Activated CD4-positive, alpha-beta T cell treated with anti-CD3 and anti-CD28 coated beads, Interleukin-2, amount 10 ng/mL, durations not matched to agents 7 days and 5 days (primary cell): ENCODE measurements around the gene NHP2. TPM values are rescaled to one million over a fixed set of nuclear protein-coding genes. Genes with fewer than 3 reads are reported as not detected.

Experiments used
- CTCF ChIA-PET: fragments of 350-600 bp; sonication (Branson Sonifier 250); formaldehyde crosslinking; loops from one replicate; lab custom pipeline; 2021; ENCODE audit warnings: antibody characterized with exemption; lab: Charles Lee
- POLR2A ChIA-PET: fragments of 350-600 bp; sonication (Branson Sonifier 250); formaldehyde crosslinking; loops from one replicate; lab custom pipeline; 2021; ENCODE audit warnings: antibody characterized with exemption; lab: Charles Lee
- DNase-seq: peaks from one replicate; pipeline ENCODE4 v3.0.0-alpha.2; 2020
- H3K27ac Mint-ChIP-seq: one replicate; pipeline ENCODE4 v1.8.0; 2021; ENCODE audit warnings: mild to moderate bottlenecking, moderate library complexity, mixed read lengths
- H3K27me3 Mint-ChIP-seq: one replicate; pipeline ENCODE4 v1.8.0; 2021; ENCODE audit warnings: mixed read lengths
- H3K36me3 Mint-ChIP-seq: one replicate; pipeline ENCODE4 v1.8.0; 2021; ENCODE audit warnings: low read depth, mixed read lengths
- H3K4me1 Mint-ChIP-seq: one replicate; pipeline ENCODE4 v1.8.0; 2021; ENCODE audit warnings: mixed read lengths
- H3K4me3 Mint-ChIP-seq: one replicate; pipeline ENCODE4 v1.8.0; 2021; ENCODE audit warnings: mild to moderate bottlenecking, moderate library complexity, mixed read lengths
- H3K9me3 Mint-ChIP-seq: one replicate; pipeline ENCODE4 v1.8.0; 2021; ENCODE audit warnings: mixed read lengths
- total RNA-seq, 2 experiments: library from RNA; stranded (reverse); gene quantifications; one replicate each; pipeline ENCODE4 v1.2.3, GENCODE V29; 2021

Gene NHP2
- total RNA-seq, 2 experiments from 2014 or later = 145 TPM

DNA sequence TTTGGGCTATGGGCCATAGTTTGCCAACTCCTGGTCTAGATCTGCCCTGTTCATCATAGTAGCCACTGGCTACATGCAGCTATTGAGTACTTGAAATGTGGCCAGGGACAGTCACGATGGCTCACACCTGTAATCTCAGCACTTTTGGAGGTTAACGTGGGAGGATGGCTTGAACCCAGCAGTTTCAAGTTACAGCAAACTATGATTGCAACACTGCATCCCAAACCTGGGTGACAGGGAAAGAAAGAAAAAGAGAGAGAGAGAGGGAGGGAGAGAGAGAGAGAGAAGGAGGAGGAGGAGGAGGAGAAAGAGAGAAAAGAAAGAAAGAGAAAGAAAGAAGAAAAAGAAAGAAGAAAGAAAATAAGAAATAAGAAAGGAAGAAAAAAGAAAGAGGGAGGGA lies 38.6 kb upstream of the NHP2 start:
- ChIA-PET CTCF (interaction anchor here (0.7 kb wide), 1 partner anchor 105 kb away, joined by 3 read pairs; no protein-coding TSS in a partner anchor), POLR2A (no interaction called here)
- DNase-seq = no peak
- peaks cover 12% of the 10 kb centered on the region for H3K4me1 Mint-ChIP-seq
- no peak overlapping the region for H3K4me3 Mint-ChIP-seq
- peaks cover 20% of the 10 kb centered on the region for H3K27me3 Mint-ChIP-seq
- no peak overlapping the region for H3K27ac Mint-ChIP-seq
- no peaks in the 10 kb centered on the region for H3K36me3 Mint-ChIP-seq
- no peaks in the 10 kb centered on the region for H3K9me3 Mint-ChIP-seq

- Mint-ChIP-seq H3K36me3 (no peaks in the 10 kb centered on the region), H3K27ac (no peak overlapping the region), H3K9me3 (no peaks in the 10 kb centered on the region), H3K4me1 (peaks cover 12% of the 10 kb centered on the region), H3K4me3 (no peak overlapping the region), H3K27me3 (peaks cover 20% of the 10 kb centered on the region)
- CTCF ChIA-PET = interaction anchor here (0.7 kb wide), 1 partner anchor 106 kb away, joined by 3 read pairs; no protein-coding TSS in a partner anchor
- POLR2A ChIA-PET = no interaction called here
- DNase-seq = no peak
Measured at GRCh38 chr5:178191661-178192060, 38.0 kb upstream of the NHP2 start.

DNA sequence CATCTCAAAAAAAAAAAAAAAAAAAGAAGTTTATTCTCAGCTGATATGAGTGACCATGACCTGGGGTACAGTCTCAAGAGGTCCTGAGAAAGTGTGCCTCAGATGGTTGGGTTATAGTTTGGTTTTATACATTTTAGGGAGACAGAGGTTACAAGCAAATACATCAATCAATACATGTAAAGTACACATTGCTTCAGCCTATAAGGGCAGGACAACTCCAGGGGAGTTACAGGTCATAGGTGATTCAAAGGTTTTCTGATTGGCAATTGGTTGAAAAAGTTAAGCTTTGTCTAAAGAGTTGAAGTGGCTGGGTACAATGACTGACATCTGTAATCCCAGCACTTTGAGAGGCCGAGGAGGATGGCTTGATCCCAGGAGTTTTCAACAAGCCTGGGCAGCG lies 35.7 kb upstream of the NHP2 start:
- Mint-ChIP-seq H3K4me3 (no peak overlapping the region), H3K9me3 (no peaks in the 10 kb centered on the region), H3K27ac (no peak overlapping the region), H3K27me3 (peaks cover 14% of the 10 kb centered on the region), H3K4me1 (peaks cover 12% of the 10 kb centered on the region), H3K36me3 (no peaks in the 10 kb centered on the region)
- ChIA-PET CTCF (interaction anchor here (0.8 kb wide), 1 partner anchor 122 kb away, joined by 4 read pairs; no protein-coding TSS in a partner anchor), POLR2A (no interaction called here)
- no peak for DNase-seq

- Mint-ChIP-seq H3K9me3 (no peaks in the 10 kb centered on the region), H3K36me3 (no peaks in the 10 kb centered on the region), H3K4me3 (no peak within 1 kb of the TSS), H3K27ac (no peak within 1 kb of the TSS), H3K4me1 (peaks cover 6% of the 10 kb centered on the region), H3K27me3 (peaks cover 3% of the 10 kb centered on the region)
- DNase-seq = no peak
- ChIA-PET CTCF (no interaction called here), POLR2A (no interaction called here)
Measured at GRCh38 chr5:178187014-178187413, 33.3 kb upstream of the NHP2 start, which contains the start of gene GMCL2. GMCL2 (minus strand) TSS chr5:178187371; CDS start chr5:178187299, 72 bp downstream.

- ChIA-PET POLR2A (interaction anchor here (0.6 kb wide), 1 partner anchor 1580 kb away, joined by 5 read pairs; no protein-coding TSS in a partner anchor), CTCF (no interaction called here)
- DNase-seq = no peak
- peaks cover 3% of the 10 kb centered on the region for H3K27me3 Mint-ChIP-seq
- H3K36me3 Mint-ChIP-seq = no peaks in the 10 kb centered on the region
- no peaks in the 10 kb centered on the region for H3K9me3 Mint-ChIP-seq
- peaks cover 8% of the 10 kb centered on the region for H3K4me1 Mint-ChIP-seq
- H3K27ac Mint-ChIP-seq = no peak overlapping the region
- no peak overlapping the region for H3K4me3 Mint-ChIP-seq
Measured at GRCh38 chr5:178186427-178186826, 32.7 kb upstream of the NHP2 start.

GRCh38 chr5:178182158-178182876 lies 28.6 kb upstream of the NHP2 start:
- POLR2A ChIA-PET = interaction anchor here (0.6 kb wide), 1 partner anchor 10 kb away, joined by 3 read pairs; no protein-coding TSS in a partner anchor
- Mint-ChIP-seq H3K9me3 (no peaks in the 10 kb centered on the region), H3K4me1 (peaks cover 8% of the 10 kb centered on the region), H3K4me3 (no peak overlapping the region), H3K27ac (no peak overlapping the region), H3K27me3 (no peaks in the 10 kb centered on the region), H3K36me3 (no peaks in the 10 kb centered on the region)
- DNase-seq = no peak
- CTCF ChIA-PET = no interaction called here

DNA sequence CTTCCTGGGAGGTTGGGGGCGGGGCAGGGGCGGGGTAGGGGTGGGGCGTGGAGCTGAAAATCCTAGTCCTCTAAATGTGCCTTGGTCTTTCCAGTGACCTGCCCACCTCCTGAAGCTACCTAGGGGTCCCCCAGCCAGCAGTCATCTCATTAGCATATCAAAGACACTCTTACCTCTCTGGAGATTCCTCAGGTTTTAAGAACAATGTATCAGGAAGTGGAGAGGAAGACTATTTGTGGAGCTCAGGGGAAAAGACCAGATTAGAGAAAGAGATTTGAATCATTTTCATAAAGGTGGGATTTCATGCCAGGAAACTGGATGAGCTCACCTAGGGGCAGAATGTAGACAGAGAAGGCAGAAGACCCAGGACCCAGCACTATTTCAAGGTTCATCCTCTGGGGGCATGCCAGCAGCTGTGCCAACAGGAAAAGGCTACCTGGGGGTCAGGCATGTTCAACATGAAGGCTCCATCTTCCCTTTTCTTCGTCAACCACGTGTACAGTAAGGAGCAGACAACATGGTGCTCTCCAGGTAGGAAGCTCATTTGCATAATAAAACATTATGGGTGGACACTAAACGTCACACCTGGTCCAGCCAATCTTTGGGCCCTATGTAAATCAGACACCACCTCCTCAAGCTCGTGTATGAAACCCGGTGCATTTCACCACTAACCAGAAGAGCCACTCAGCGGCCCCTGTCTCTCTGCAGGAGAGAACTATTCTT lies 26.6 kb upstream of the NHP2 start:
- H3K4me1 Mint-ChIP-seq = peaks cover 8% of the 10 kb centered on the region
- DNase-seq = no peak
- no peaks in the 10 kb centered on the region for H3K9me3 Mint-ChIP-seq
- POLR2A ChIA-PET = no interaction called here
- H3K4me3 Mint-ChIP-seq = no peak overlapping the region
- H3K27me3 Mint-ChIP-seq = no peaks in the 10 kb centered on the region
- H3K27ac Mint-ChIP-seq = no peak overlapping the region
- CTCF ChIA-PET = no interaction called here
- no peaks in the 10 kb centered on the region for H3K36me3 Mint-ChIP-seq

GRCh38 chr5:178177569-178177968 lies 23.9 kb upstream of the NHP2 start:
- no peak overlapping the region for H3K4me3 Mint-ChIP-seq
- H3K36me3 Mint-ChIP-seq = no peaks in the 10 kb centered on the region
- no peaks in the 10 kb centered on the region for H3K27me3 Mint-ChIP-seq
- CTCF ChIA-PET = no interaction called here
- H3K4me1 Mint-ChIP-seq = peaks cover 8% of the 10 kb centered on the region
- no peak overlapping the region for H3K27ac Mint-ChIP-seq
- H3K9me3 Mint-ChIP-seq = no peaks in the 10 kb centered on the region
- no peak for DNase-seq
- POLR2A ChIA-PET = no interaction called here

DNA sequence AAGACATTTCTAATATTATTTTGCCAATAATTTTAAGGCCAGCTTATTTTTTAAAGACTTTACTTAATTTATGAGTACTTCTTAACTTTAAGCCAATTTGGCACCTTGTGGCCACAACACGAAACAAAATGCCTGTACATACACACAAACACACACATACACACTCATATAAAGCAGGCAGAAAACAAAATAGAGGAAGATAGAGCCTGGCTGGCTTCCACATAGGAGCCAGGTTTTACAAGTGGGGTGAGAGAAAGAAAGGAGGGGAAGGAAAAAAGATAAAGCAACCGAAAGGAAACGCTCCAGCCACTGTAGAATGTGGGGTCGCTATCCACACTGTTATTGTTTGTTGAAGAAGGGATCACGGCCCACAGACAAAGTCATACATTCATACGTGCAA lies 23.1 kb upstream of the NHP2 start:
- Mint-ChIP-seq H3K4me3 (no peak overlapping the region), H3K9me3 (no peaks in the 10 kb centered on the region), H3K36me3 (no peaks in the 10 kb centered on the region), H3K27ac (no peak overlapping the region), H3K4me1 (no peaks in the 10 kb centered on the region), H3K27me3 (no peaks in the 10 kb centered on the region)
- no peak for DNase-seq
- ChIA-PET POLR2A (no interaction called here), CTCF (no interaction called here)

GRCh38 chr5:178174456-178174855 lies 20.8 kb upstream of the NHP2 start:
- POLR2A ChIA-PET = no interaction called here
- no peaks in the 10 kb centered on the region for H3K27me3 Mint-ChIP-seq
- no peak overlapping the region for H3K4me3 Mint-ChIP-seq
- no peaks in the 10 kb centered on the region for H3K4me1 Mint-ChIP-seq
- no peak for DNase-seq
- no peaks in the 10 kb centered on the region for H3K9me3 Mint-ChIP-seq
- CTCF ChIA-PET = no interaction called here
- no peak overlapping the region for H3K27ac Mint-ChIP-seq
- H3K36me3 Mint-ChIP-seq = no peaks in the 10 kb centered on the region

- CTCF ChIA-PET = no interaction called here
- Mint-ChIP-seq H3K27me3 (peaks cover 7% of the 10 kb centered on the region), H3K9me3 (no peaks in the 10 kb centered on the region), H3K36me3 (no peaks in the 10 kb centered on the region), H3K4me1 (no peaks in the 10 kb centered on the region), H3K4me3 (no peak overlapping the region), H3K27ac (no peak overlapping the region)
- no peak for DNase-seq
- POLR2A ChIA-PET = no interaction called here
Measured at GRCh38 chr5:178170455-178170854, 16.8 kb upstream of the NHP2 start.

DNA sequence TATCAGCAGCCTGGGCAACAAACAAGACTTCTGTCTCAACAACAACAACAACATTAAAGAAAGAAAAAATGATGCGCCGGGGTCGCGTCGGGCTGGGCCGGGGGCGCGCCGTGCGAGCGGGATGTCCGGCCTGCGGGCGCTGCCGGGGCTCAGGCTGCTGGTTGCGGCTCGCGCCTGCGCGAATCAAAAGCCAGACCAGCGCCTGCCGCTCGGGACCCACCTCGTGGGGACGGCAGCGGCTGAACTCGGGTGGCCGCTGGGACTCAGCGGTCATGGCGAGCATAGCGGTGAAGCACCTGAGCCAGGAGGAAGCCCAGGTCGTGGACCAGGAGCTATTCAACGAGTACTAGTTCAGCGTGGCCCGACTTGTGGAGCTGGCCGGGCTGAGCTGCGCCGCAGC lies 11.9 kb upstream of the NHP2 start:
- Mint-ChIP-seq H3K36me3 (no peaks in the 10 kb centered on the region), H3K27me3 (peaks cover 26% of the 10 kb centered on the region), H3K9me3 (no peaks in the 10 kb centered on the region), H3K27ac (no peak overlapping the region), H3K4me1 (peaks cover 10% of the 10 kb centered on the region), H3K4me3 (no peak overlapping the region)
- DNase-seq = no peak
- POLR2A ChIA-PET = interaction anchor here (0.6 kb wide), 1 partner anchor 549 kb away, joined by 4 read pairs; no protein-coding TSS in a partner anchor
- CTCF ChIA-PET = interaction anchor here (2.1 kb wide), 1 partner anchor 90 kb away, joined by 10 read pairs; no protein-coding TSS in a partner anchor
